H1 (cell line): Measurements from ENCODE around the gene TSPAN17. TPM values are rescaled to one million over a fixed set of nuclear protein-coding genes. Genes with fewer than 3 reads are reported as not detected.
A peak's percentile ranks its signal among the peaks of the same experiment; 100 is the strongest.

ENCODE experiments used
- CTCF ChIA-PET: fragments of 300-600 bp; sonication (Branson Sonifier 250); formaldehyde crosslinking; loops from one replicate; lab custom pipeline; 2021; ENCODE audit not compliant: partially characterized antibody; lab: Charles Lee
- POLR2A ChIA-PET: fragments of 300-600 bp; sonication (Branson Sonifier 250); formaldehyde crosslinking; loops from one replicate; lab custom pipeline; 2021; ENCODE audit warnings: inconsistent platforms; ENCODE audit not compliant: partially characterized antibody; lab: Charles Lee
- DNase-seq, 2 experiments: peaks; one replicate each; pipeline versions ENCODE4 v3.0.0 to v3.0.0-alpha.2; 2010 to 2022; ENCODE audit warnings: low spot score in 2 of 2, low read depth in 1 of 2, mixed read lengths in 1 of 2
- FAIRE-seq: peaks from 2 replicates; lab custom pipeline; 2011; peaks lifted over from hg19 to GRCh38; lab: Jason Lieb, UNC
- H2AFZ ChIP-seq: 2 replicates; pipeline ENCODE4 v1.8.1; 2012; ENCODE audit warnings: low read length, inconsistent platforms
- H2AK5ac ChIP-seq: 2 replicates; pipeline ENCODE4 v1.6.1; 2013; ENCODE audit warnings: low read depth, low read length
- H2BK120ac ChIP-seq: replicated peaks from 2 replicates; pipeline ENCODE3; 2013; ENCODE audit warnings: low read depth, low read length, inconsistent platforms
- H2BK12ac ChIP-seq: 2 replicates; pipeline ENCODE4 v1.6.1; 2013; ENCODE audit warnings: low read depth, low read length
- H2BK15ac ChIP-seq: 2 replicates; pipeline ENCODE4 v1.6.1; 2013; ENCODE audit warnings: low read length
- H2BK20ac ChIP-seq: 2 replicates; pipeline ENCODE4 v1.6.1; 2013; ENCODE audit warnings: low read length
- H2BK5ac ChIP-seq: 2 replicates; pipeline ENCODE4 v1.6.1; 2013; ENCODE audit warnings: low read depth, low read length
- H3K14ac ChIP-seq: 2 replicates; pipeline ENCODE4 v1.6.1; 2013; ENCODE audit warnings: inconsistent platforms; ENCODE audit not compliant: insufficient read length
- H3K18ac ChIP-seq: 2 replicates; pipeline ENCODE4 v1.6.1; 2013; ENCODE audit warnings: low read length; ENCODE audit errors: extremely low read depth
- H3K23ac ChIP-seq: 2 replicates; pipeline ENCODE4 v1.6.1; 2013; ENCODE audit warnings: inconsistent platforms; ENCODE audit not compliant: insufficient read length
- H3K23me2 ChIP-seq: 2 replicates; pipeline ENCODE4 v1.6.1; 2013; ENCODE audit warnings: low read depth, low read length
- H3K27ac ChIP-seq: 2 replicates; pipeline ENCODE4 v1.6.1; 2011; ENCODE audit warnings: low read depth, low read length, inconsistent platforms
- H3K27me3 ChIP-seq, 4 experiments: replicated peaks in 1 of 4; 1 replicate in 1 of 4; 2 replicates in 3 of 4; pipeline versions ENCODE4 v1.6.1 to v1.8.1; 2011 to 2013; ENCODE audit warnings: low read length in 3 of 4, mild to moderate bottlenecking in 3 of 4, inconsistent platforms in 2 of 4, mixed read lengths in 2 of 4, moderate library complexity in 1 of 4; ENCODE audit not compliant: control insufficient read depth in 3 of 4, insufficient read depth in 3 of 4; ENCODE audit errors: extremely low read depth in 1 of 4
- H3K36me3 ChIP-seq, 4 experiments: 2 replicates each; pipeline versions ENCODE4 v1.6.1 to v1.8.1; 2011 to 2013; ENCODE audit warnings: mild to moderate bottlenecking in 4 of 4, low read length in 3 of 4, moderate library complexity in 2 of 4, control low read depth in 1 of 4, inconsistent platforms in 1 of 4; ENCODE audit not compliant: insufficient read depth in 4 of 4, control insufficient read depth in 2 of 4
- H3K4ac ChIP-seq: replicated peaks from 2 replicates; pipeline ENCODE3; 2013; ENCODE audit warnings: low read length, low read depth, mixed read lengths, inconsistent platforms; ENCODE audit not compliant: insufficient read length
- H3K4me1 ChIP-seq, 4 experiments: replicated peaks in 1 of 4; 1 replicate in 1 of 4; 2 replicates in 3 of 4; pipeline versions ENCODE4 v1.6.1 to v1.8.1; 2011 to 2013; ENCODE audit warnings: low read length in 3 of 4, inconsistent platforms in 2 of 4, mixed read lengths in 1 of 4; ENCODE audit not compliant: insufficient read depth in 4 of 4, control insufficient read depth in 3 of 4
- H3K4me2 ChIP-seq, 2 experiments: 2 replicates each; pipeline versions ENCODE4 v1.6.1 to v1.8.1; 2011 to 2013; ENCODE audit warnings: low read depth in 2 of 2, low read length in 2 of 2, control low read depth in 1 of 2, inconsistent platforms in 1 of 2, mild to moderate bottlenecking in 1 of 2; ENCODE audit not compliant: insufficient read depth in 1 of 2
- H3K4me3 ChIP-seq, 4 experiments: fragments of 200-600, 300-600 bp in 1 of 4; sonication (generic), shearing (Covaris generic), sonication (Bioruptor Twin) in 1 of 4; 2 replicates each; pipeline versions ENCODE4 v1.5.1 to v1.8.1; 2011 to 2016; ENCODE audit warnings: low read length in 4 of 4, low read depth in 3 of 4, control low read depth in 2 of 4, inconsistent platforms in 2 of 4, mild to moderate bottlenecking in 2 of 4, mixed read lengths in 1 of 4, moderate library complexity in 1 of 4; ENCODE audit not compliant: insufficient read depth in 2 of 4; ENCODE audit errors: extremely low read depth in 1 of 4
- H3K56ac ChIP-seq: replicated peaks from 2 replicates; pipeline ENCODE3; 2013; ENCODE audit warnings: low read depth, mild to moderate bottlenecking, mixed read lengths, low read length, inconsistent platforms; ENCODE audit not compliant: insufficient read length
- H3K79me1 ChIP-seq: 2 replicates; pipeline ENCODE4 v1.6.1; 2013; ENCODE audit warnings: low read depth, low read length, control low read depth
- H3K79me2 ChIP-seq, 2 experiments: 2 replicates each; pipeline versions ENCODE4 v1.6.1 to v1.8.1; 2012 to 2013; ENCODE audit warnings: low read length in 2 of 2, mild to moderate bottlenecking in 2 of 2, inconsistent platforms in 1 of 2; ENCODE audit not compliant: insufficient read depth in 2 of 2, control insufficient read depth in 1 of 2
- H3K9ac ChIP-seq, 4 experiments: replicated peaks in 1 of 4; 1 replicate in 1 of 4; 2 replicates in 3 of 4; pipeline versions ENCODE4 v1.6.1 to v1.8.1; 2011 to 2013; ENCODE audit warnings: low read depth in 3 of 4, low read length in 3 of 4, control low read depth in 2 of 4, mild to moderate bottlenecking in 2 of 4, moderate library complexity in 2 of 4, inconsistent platforms in 1 of 4; ENCODE audit errors: extremely low read depth in 1 of 4
- H3K9me3 ChIP-seq, 2 experiments: 2 replicates each; pipeline versions ENCODE4 v1.6.1 to v1.8.1; 2012 to 2013; ENCODE audit warnings: mild to moderate bottlenecking in 2 of 2, moderate library complexity in 2 of 2, control low read depth in 1 of 2, inconsistent platforms in 1 of 2, low read depth in 1 of 2, low read length in 1 of 2, mixed read lengths in 1 of 2; ENCODE audit not compliant: insufficient read depth in 2 of 2
- H4K20me1 ChIP-seq, 2 experiments: replicated peaks in 1 of 2; 2 replicates each; pipeline versions ENCODE3 to v1.8.1; 2011 to 2013; ENCODE audit warnings: inconsistent platforms in 2 of 2, low read length in 2 of 2, mild to moderate bottlenecking in 1 of 2; ENCODE audit not compliant: insufficient read depth in 2 of 2, control insufficient read depth in 1 of 2
- H4K5ac ChIP-seq: 2 replicates; pipeline ENCODE4 v1.6.1; 2013; ENCODE audit warnings: low read length, low read depth, mixed read lengths, inconsistent platforms; ENCODE audit not compliant: insufficient read length
- H4K8ac ChIP-seq: 2 replicates; pipeline ENCODE4 v1.8.0; 2013; ENCODE audit warnings: mild to moderate bottlenecking, moderate library complexity, low read length, inconsistent platforms; ENCODE audit not compliant: insufficient read depth; ENCODE audit errors: extremely low read depth
- H4K91ac ChIP-seq: replicated peaks from 2 replicates; pipeline ENCODE3; 2013; ENCODE audit warnings: low read length, mixed read lengths, inconsistent platforms; ENCODE audit not compliant: insufficient read length
- CHD1 ChIP-seq: IDR thresholded peaks from 2 replicates; pipeline ENCODE4 v1.6.1; 2012; ENCODE audit warnings: low read depth, low read length, improper control_type of control experiment
- HDAC2 ChIP-seq, 2 experiments: fragments of 300-600 bp in 1 of 2; sonication (generic) in 1 of 2; IDR thresholded peaks; 2 replicates each; pipeline ENCODE4 v1.6.1; 2011 to 2012; ENCODE audit warnings: low read depth in 2 of 2, low read length in 2 of 2, mild to moderate bottlenecking in 2 of 2, moderate library complexity in 2 of 2, borderline replicate concordance in 1 of 2, inconsistent platforms in 1 of 2
- KDM1A ChIP-seq: fragments of 200-600, 300-600 bp; sonication (generic); IDR thresholded peaks from 2 replicates; pipeline ENCODE4 v1.7.1; 2016; ENCODE audit warnings: mild to moderate bottlenecking, low read length, borderline replicate concordance
- MAX ChIP-seq: IDR thresholded peaks from 2 replicates; pipeline ENCODE4 v1.6.1; 2012; ENCODE audit warnings: inconsistent platforms
- WGBS, 2 experiments: shearing (Covaris generic) in 1 of 2; methylation state at CpG; one replicate each; pipeline versions ENCODE4 v1.1.6 to v1.1.7; 2013 to 2015; ENCODE audit warnings: low lambda C conversion rate in 2 of 2, mixed read lengths in 2 of 2, inconsistent platforms in 1 of 2, low coverage in 1 of 2, missing lambda C conversion rate in 1 of 2; ENCODE audit not compliant: insufficient replicate concordance in 2 of 2, insufficient coverage in 1 of 2, insufficient read length in 1 of 2; ENCODE audit errors: extremely low coverage in 1 of 2, missing lambda C conversion rate in 1 of 2; 5-methylcytosine and 5-hydroxymethylcytosine counted together
- polyA plus RNA-seq, 7 experiments: library from polyadenylated mRNA; depleted of rRNA in 3 of 7; stranded (reverse) in 5 of 7; unstranded in 2 of 7; fragments of >200 nt in 5 of 7; fragments of 200-250 nt in 2 of 7; gene quantifications; 1 replicate in 5 of 7; 2 replicates in 1 of 7; 4 replicates in 1 of 7; pipeline versions ENCODE4 v1.2.1 to v1.2.3, GENCODE V29; 2011 to 2013; ENCODE audit warnings: missing spikeins in 2 of 7, mixed read lengths in 2 of 7
- total RNA-seq: library from RNA; stranded (reverse); fragmentation: NEBNext Ultra II Directional; extraction: Animal tissue kit (Norgen Biotek cat#: 25700); gene quantifications from 2 replicates; pipeline ENCODE4 v1.2.1, GENCODE V29; 2021

Gene TSPAN17
- total and polyA plus RNA-seq, 2 of the 8 experiments (the other 6 are each of a cell fraction or from before 2014, with no cell fraction given) = 41.5 to 53.7 TPM

DNA sequence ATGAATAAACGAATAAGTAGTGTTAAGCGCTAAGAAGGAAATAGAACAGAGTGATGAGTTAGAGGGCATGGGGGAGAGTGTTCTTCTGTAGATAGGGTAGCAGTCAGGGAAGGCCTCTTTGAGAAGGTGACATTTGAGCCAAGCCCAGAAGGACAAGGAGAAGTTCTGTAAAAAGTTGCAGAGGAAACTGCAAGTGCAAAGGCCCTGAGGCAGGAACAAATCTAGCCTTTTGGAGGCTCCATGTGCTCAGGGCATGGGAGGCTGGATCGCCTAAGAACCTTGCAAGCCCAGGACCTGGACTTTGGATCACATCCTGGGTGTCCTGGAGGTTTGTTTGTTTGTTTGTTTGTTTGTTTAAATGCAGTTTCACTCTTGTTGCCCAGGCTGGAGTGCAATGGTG is 8.8 kb upstream of the TSPAN17 start:
- TF ChIP-seq KDM1A (peak; percentile 90), MAX (no peak), CHD1 (no peak), HDAC2 (IDR thresholded peaks at IDR 0.05; ENCODE audit: borderline replicate concordance in 1 of 2, low read depth in 2 of 2, low read length in 2 of 2) (peak in 1 of 2 experiments; percentile 91; a peak in 1 of 4 replicates)
- TF ChIP-seq, all 59 proteins: peak for 2
- no peak for FAIRE-seq

More for the DNA sequence above, 8.8 kb upstream of the TSPAN17 start:
- H3K9me3 ChIP-seq = peaks cover 0 to 3% of the 10 kb centered on the region in 2 experiments; a peak in 1 of 4 replicates
- H2BK12ac ChIP-seq = no peak overlapping the region
- 89 to 100% methylated on average over 2 to 3 of the region's 3 CpGs for WGBS, 2 experiments
- no peak overlapping the region for H2BK20ac ChIP-seq
- no peak overlapping the region for H3K4me3 ChIP-seq
- H3K79me2 ChIP-seq = no peaks in the 10 kb centered on the region
- no peak overlapping the region for H2BK15ac ChIP-seq
- no peak overlapping the region for H3K23ac ChIP-seq
- no peak overlapping the region for H4K91ac ChIP-seq
- no peaks in the 10 kb centered on the region for H3K36me3 ChIP-seq
- no peak overlapping the region for H4K8ac ChIP-seq
- H3K4ac ChIP-seq = no peak overlapping the region
- no peak overlapping the region for H2BK5ac ChIP-seq
- H3K18ac ChIP-seq = no peak overlapping the region
- H2BK120ac ChIP-seq = no peak overlapping the region
- H2AFZ ChIP-seq = no peak overlapping the region
- H3K4me2 ChIP-seq = no peak overlapping the region
- H3K27ac ChIP-seq = no peak overlapping the region
- ChIA-PET POLR2A (interaction anchor here (1.1 to 1.5 kb wide), 2 partner anchors 9 to 42 kb away, joined by 3 to 4 read pairs; partner anchors contain the start of gene TSPAN17), CTCF (no interaction called here)
- no peak overlapping the region for H2AK5ac ChIP-seq
- no peak for DNase-seq
- no peaks in the 10 kb centered on the region for H3K23me2 ChIP-seq
- no peaks in the 10 kb centered on the region for H3K27me3 ChIP-seq
- H3K9ac ChIP-seq = no peak overlapping the region
- no peak overlapping the region for H3K56ac ChIP-seq
- H4K20me1 ChIP-seq = no peaks in the 10 kb centered on the region
- no peak overlapping the region for H4K5ac ChIP-seq
- H3K14ac ChIP-seq = no peak overlapping the region
- no peaks in the 10 kb centered on the region for H3K79me1 ChIP-seq
- peaks cover 0 to 19% (median 8%) of the 10 kb centered on the region in 4 experiments; a peak in 6 of 7 replicates for H3K4me1 ChIP-seq
